ENCODE data around the gene ZNF366.

GRCh38 chr5:72497823-72498222, 9.4 kb downstream of the ZNF366 start:
- TF ChIP-seq CTCF (IDR thresholded peaks at IDR 0.05), result no peak
- TF ChIP-seq POLR2A (IDR thresholded peaks at IDR 0.05), result no peak

Data from ovary (tissue), 3 donors.